ENCODE measurements around the gene KCNK5.

- TF ChIP-seq, protein P1, sequence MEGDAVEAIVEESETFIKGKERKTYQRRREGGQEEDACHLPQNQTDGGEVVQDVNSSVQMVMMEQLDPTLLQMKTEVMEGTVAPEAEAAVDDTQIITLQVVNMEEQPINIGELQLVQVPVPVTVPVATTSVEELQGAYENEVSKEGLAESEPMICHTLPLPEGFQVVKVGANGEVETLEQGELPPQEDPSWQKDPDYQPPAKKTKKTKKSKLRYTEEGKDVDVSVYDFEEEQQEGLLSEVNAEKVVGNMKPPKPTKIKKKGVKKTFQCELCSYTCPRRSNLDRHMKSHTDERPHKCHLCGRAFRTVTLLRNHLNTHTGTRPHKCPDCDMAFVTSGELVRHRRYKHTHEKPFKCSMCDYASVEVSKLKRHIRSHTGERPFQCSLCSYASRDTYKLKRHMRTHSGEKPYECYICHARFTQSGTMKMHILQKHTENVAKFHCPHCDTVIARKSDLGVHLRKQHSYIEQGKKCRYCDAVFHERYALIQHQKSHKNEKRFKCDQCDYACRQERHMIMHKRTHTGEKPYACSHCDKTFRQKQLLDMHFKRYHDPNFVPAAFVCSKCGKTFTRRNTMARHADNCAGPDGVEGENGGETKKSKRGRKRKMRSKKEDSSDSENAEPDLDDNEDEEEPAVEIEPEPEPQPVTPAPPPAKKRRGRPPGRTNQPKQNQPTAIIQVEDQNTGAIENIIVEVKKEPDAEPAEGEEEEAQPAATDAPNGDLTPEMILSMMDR (IDR thresholded peaks at IDR 0.05; ENCODE audit: poor library complexity, severe bottlenecking), result no peak
- TF ChIP-seq EZH2 (IDR thresholded peaks at IDR 0.05; ENCODE audit: borderline replicate concordance, insufficient read depth, low read length, poor library complexity, severe bottlenecking), result no peak
- no peak for TF ChIP-seq EP300 (conservative IDR thresholded peaks at IDR 0.05; ENCODE audit: poor library complexity, severe bottlenecking)
- TF ChIP-seq REST (IDR thresholded peaks at IDR 0.05; ENCODE audit: borderline replicate concordance), result no peak
Observed at GRCh38 chr6:39170860-39171259, 58.4 kb downstream of the KCNK5 start.

Data from neural cell (in vitro differentiated cells).